Stimulated activated CD8-positive, alpha-beta memory T cell treated with anti-CD3 and anti-CD28 coated beads, Interleukin-15, amount 100 ng/mL, for 4 hours (primary cell): Measurements from ENCODE around the gene ARGFX.
"Not testable (repeated sequence)": the region's sequence is repeated elsewhere in the genome, so short reads cannot be mapped to it uniquely, and the experiment has no call there.

ENCODE experiments used
- DNase-seq, 2 donors: peaks; one replicate each; pipeline ENCODE4 v3.0.0-alpha.2; 2020; ENCODE audit warnings: low read depth in 2 of 2

The ARGFX gene

GRCh38 chr3:121567649-121568048, at the start of gene ARGFX:
Gene ARGFX (plus strand): TSS chr3:121567949. CDS start chr3:121570714, 2,765 bp downstream.
- no peak for DNase-seq

DNA sequence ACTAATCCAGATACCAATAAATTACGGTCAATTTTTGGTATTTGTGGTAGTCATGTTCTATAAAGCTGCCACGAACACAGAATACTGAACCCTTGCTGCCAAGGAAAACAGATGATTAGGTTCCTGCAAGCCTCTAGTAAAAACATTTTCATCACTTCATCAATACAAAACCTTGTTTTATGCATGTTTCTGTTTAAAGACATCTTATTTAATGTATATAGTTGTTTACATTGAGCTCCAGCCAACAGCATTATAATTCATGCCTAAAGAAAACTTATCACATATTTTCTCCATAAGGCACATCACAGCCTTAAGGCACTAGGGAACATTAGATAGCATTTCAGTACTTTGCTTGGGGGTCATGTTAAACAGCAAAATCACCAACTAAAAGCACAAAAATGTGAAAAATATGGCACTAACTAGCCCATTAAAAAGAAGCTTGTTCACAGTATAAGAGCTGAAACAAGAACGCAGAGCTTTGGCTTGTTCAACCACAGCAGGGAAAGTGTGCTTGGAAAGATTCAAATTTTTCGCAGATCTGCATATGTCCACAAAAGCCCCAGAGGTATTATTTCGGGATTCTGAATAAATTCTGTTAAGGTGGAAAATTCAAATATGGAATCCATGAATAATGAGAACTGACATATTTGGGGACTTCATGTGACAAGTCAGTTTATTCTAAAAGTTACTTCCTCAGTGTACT, 49.6 kb upstream of the ARGFX start:
- no peak for DNase-seq

DNA sequence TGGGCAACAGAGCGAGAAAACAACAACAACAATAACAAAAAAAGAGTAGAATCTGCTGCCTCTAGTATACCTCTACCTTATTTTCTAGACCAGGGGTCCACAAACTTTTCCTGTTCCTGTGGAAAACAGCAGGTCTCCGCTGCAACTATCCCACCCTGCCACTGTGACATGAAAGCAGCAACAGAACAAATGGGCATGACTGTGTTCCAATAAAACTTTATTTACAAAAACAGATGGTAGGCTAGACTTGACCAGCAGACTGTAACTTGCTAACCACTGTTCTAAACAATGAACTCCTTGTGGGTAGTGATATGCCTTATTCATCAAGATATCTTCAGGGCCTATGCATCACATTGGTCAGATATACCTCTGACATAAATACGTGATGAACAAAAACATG, 47.2 kb upstream of the ARGFX start:
- DNase-seq, result no peak

DNA sequence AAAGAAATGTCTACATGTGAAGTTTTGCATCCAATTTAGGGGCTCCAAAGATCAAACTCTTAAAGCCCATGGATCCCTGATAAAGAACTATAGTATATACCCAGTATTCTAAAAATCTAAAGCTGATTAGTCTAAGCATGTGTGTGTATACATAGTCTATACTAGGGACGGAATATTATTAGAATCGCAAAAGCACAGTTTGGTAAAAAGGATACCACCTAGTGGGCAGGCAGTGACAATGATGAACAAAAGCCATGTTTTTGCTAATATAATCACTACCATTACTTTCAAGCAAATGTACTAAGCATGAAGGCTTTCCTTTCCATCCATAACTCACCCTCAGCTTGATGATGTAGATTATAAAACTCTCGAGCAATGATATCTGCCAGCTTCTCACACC, 38.4 kb upstream of the ARGFX start:
- no peak for DNase-seq

DNA sequence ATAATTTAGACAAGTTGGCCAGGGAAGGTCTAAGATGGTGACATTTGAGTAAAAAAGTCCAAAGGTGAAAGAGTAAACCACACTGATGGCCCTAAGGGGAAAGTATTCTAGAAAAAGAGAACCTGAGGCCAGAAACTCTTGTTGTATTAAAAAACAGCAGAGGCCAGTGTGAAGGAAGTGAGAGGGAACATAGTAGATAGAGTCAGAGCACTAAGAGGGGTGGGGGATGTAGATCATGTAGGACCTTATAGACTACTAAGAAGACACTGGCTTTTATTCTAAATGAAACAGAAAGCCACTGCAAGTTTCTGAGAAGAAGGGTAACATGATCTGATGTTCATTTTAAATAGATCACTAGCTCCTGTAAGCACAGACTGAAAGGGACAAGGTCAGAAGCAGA, 36.5 kb upstream of the ARGFX start:
- DNase-seq, result no peak

- DNase-seq, result no peak
These were observed 24.8 kb upstream of the ARGFX start for GRCh38 chr3:121542924-121543323.

DNA sequence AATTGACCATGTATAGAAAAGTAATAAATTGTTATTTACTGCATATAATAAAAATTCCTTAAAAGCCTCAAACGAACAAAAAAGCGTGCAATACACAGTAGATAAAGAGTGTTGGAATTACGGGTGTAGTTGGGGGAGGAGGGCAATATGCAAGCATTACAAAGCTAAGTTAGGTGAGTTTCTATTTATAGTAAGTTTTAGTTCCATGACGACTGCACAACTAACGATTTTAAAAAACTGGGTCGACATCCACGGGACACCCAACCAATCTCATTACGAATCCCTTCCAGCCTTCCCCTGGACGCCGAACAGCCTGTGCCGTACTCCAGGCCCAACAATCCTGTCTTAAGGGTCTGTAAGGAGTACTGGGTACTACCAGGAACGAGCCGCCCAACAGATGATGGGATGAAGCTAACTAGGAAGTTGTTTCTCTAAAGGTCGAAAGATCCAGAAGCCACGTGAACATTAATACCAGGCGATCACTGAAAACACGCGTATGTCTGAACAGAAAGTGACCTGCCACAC, 22.6 kb upstream of the ARGFX start:
- no peak for DNase-seq

DNA sequence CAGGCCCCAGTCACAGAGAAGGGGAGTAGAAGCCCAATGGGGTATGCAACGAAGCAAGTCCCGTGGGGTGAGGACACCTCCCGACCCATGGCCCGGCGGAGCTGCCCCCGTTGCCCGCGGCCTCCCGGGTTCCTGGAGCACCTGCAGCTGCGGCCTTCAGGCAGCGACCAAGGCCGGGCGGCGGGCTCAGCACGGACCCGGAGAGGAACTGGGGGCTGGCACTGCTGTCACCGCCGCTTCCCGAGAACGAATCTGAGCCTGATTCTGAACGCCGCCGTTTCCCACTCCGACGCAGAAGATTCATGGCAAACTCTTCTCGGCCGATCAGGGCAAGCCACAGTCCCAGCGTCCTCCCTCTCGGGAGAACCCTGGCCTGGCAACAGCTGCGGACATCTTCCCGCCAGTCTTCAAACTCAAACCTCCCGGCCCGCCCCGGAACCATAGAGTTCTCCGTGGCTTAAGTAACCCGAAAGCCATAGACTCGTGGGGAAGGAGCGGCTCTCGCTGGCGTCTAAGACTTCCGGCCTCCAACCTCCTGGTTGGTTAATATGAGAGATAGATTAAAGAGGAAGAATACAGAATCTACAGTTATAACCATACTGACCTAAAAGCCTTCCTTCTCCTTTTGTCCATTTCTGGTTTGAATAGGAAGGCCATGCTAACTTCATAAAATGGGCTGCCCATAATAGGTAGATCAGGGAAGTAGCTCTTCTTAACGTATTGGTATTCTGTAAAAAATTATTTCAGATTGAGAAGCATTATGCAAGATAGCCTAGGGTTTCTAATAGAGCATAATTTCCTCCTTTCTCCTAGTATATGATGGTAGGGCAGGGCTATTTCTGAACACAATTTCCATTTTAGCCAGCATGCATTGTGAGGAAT, 21.9 kb upstream of the ARGFX start, which contains the start of gene POLQ:
Gene POLQ (minus strand): TSS at position 415 of the 882 bp plus-strand sequence. CDS start 111 bp downstream, at position 304.
- DNase-seq, result peak; percentile 65 to 76

DNA sequence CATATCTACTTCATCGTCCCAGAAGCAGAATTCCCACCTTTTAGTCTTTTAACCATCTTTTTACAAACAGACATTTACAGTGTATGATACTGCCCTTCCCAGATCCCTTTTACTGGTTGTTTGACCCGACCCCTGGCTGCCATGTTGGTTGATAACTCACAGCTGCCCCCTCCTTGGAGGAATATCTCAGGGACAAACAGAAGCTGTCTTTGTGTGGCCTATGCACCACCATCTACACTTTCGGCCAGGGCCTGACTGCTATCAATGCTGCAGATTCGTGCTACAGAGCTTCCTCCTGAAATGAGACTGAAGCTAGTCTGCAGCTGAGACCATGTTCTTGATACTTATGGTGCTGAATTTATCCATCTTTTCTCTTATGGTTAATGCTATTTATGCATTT, 15.4 kb upstream of the ARGFX start:
- no peak for DNase-seq

DNA sequence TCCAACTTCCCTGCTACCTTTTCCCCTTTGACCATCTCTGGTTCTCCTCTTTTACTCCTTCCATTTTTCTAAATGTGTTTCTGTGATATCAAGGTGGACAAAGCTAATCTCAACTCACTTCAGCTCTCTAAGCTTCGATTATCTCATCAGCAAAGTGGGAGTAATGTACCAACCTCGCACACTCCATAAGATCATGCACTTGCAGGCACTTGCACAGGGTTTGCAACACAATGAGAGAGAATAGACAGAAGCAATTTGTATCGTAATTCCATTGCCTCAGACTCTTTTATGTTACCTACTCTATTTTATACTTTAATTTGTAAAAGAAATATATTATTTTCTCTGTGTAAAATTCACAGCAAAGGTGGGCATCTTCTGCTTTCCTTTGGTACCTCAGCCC, 15.0 kb upstream of the ARGFX start:
- no peak for DNase-seq

- DNase-seq, result no peak
These were observed 10.3 kb upstream of the ARGFX start for GRCh38 chr3:121557426-121557934.

DNA sequence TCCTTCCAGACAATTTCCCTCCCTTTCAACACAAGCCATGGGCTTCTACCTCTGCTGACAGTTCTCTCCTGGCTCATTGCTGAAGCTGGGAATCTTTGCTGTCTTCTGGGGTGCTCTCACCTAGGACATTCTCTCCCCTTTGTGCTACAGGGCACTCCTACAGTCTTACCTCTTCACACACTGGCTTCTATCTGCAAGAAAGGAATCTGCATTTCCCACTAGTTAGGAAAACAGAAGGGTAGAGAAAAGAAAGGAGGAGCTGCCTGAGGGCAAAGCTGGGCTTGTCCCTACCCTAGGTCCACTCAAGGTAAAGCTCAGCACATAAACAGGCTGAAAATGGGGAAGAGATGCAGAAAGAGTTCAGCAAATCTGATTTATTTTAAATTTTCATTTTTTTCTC, 5.6 kb upstream of the ARGFX start:
- DNase-seq, result no peak

GRCh38 chr3:121566773-121567172, 976 bp upstream of the ARGFX start:
- DNase-seq, result no peak

DNA sequence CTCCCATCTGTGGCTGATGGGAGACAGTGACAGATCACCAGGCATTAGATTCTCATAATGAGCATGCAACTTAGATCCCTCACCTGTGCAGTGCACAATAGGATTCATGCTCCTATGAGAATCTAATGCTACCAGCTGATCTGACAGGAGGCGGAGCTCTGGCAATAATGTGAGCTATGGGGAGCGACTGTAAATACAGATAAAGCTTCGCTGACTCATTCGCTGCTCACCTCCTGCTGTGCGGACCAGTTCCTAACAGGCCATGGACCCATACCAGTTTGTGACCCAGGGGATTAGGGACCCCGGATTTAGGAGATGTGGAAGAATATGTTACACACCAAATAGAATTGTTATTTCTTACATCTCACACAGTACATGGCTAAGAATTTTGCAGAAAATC, 6.7 kb downstream of the ARGFX start:
- no peak for DNase-seq

GRCh38 chr3:121581691-121582090, 13.9 kb downstream of the ARGFX start:
- no peak for DNase-seq

DNA sequence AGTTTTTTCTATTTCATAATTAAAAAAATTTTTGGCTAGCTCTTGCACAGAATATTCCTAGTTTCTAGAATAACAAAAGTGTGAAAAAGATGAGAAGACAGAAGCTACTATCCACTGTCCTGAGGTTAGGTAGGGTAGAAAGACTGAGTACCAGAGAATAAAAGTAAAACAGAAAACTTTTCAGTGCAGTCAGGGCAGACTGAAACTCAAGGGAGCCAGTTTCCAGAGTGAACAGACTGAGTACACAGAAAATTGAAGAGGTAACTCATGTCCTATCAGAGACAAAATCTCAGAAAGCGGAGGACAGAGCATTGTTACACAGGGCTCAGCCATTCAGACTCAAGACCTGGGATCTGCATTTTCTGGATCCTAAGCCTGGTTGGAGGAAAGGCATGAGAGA, 16.7 kb downstream of the ARGFX start:
- no peak for DNase-seq

GRCh38 chr3:121592856-121593702, 25.3 kb downstream of the ARGFX start, which contains the start of gene FBXO40:
Gene FBXO40 (plus strand): TSS chr3:121593379. CDS start chr3:121620576, 27,197 bp downstream.
- no peak for DNase-seq

- not testable (repeated sequence) for DNase-seq
These were observed 26.1 kb downstream of the ARGFX start for GRCh38 chr3:121593806-121594205.

DNA sequence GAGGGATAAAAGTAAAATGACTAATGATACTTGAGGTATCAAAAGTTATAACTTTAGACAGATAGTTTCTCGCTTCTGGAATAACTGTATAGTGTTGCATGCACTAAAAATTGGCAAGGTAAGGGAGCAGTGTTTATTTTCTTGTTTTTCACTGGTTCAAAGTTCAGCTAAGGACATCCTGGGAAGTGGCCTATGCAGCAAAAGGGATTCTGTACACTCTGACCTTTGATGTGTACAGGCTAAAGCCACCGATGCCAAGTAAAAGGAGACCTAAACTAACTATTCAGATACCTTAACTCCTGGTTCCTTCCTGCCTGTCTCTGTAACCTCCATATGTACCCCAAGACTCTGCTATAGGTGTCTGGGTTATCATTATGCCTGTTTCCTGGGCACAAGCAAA, 27.1 kb downstream of the ARGFX start:
- no peak for DNase-seq

DNA sequence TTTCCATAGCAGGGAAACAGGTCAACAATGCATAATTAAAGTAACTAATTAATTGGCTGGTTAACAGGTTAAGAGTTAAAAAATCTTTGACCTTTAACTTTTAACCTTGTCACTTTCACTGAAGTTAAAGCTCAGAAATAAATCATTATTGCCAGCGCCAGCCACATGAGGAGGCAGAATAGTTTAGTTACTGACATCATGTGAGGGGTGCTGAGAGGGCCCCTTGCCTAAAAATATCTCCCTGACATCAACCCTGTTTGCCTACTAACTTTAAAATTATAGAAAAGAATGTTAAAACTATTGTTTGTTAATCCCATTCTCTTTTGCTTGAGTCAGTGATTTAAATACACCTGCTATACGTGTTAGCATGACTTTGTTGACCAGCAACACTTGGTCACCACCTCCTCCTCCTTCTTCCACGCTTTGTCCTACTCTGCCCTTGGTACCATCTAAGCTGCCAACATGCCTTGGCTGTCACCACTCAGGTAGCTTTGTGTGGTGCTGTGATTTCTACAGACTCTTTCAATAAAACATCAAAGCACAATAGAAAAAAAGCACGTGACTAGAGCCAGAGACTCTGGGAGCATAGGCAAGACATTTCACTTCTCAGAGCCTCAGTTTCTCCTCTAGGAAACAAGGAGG, 28.1 kb downstream of the ARGFX start:
- DNase-seq, result no peak

- no peak for DNase-seq
These were observed 30.8 kb downstream of the ARGFX start for GRCh38 chr3:121598564-121598963.
